Measurements from ENCODE around the gene TRAPPC11. TPM values are rescaled to one million over a fixed set of nuclear protein-coding genes. Genes with fewer than 3 reads are reported as not detected.

TRAPPC11 gene
- total RNA-seq, 1 experiment from 2014 or later, result 15.6 TPM

DNA sequence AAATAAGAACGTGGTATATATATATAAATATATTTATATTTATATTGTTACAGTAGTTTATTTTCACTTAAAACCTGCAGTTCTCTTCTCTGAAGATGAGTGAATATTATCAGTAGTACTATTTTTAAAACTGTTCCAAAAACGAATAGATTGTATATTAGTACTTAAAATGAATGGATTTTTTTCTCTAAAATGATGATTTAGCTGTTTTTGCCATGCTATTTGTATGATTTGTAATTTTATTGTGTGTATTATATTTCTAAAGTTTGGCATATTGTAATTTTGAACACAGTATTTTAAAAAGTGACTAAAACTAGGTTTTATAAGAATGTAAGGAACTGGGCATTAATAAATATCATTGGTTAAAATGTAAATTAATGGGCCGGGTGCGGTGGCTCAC is 22.0 kb downstream of the TRAPPC11 start (continued):
- TF ChIP-seq, protein P1, sequence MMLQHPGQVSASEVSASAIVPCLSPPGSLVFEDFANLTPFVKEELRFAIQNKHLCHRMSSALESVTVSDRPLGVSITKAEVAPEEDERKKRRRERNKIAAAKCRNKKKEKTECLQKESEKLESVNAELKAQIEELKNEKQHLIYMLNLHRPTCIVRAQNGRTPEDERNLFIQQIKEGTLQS (IDR thresholded peaks at IDR 0.05), result no peak

DNA sequence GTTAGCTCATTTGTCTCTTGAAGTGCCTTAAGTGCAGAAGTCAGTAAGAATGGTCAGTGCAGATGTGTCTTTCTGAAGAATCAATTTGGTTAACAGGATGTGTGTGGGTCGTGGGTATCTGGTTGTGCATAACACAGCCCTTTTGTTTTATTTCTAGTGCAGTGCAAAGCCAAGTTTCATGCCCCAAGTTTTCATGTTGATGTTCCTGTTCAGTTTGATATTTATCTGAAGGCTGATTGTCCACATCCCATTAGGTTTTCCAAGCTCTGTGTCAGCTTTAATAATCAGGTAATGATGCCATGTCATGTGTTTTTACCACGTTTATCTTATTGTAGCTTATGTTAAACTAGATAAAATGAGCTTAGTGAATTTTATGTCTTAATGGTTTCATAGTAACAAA is 27.4 kb downstream of the TRAPPC11 start:
- ChIA-PET CTCF (no interaction called here), POLR2A (no interaction called here), RAD21 (ENCODE audit: low non-redundant PET in 1 of 2, low total read pairs in 2 of 2, uncharacterized antibody in 2 of 2, unreplicated experiment in 2 of 2) (no interaction called here)
- no peaks in the 10 kb centered on the region for H3K27me3 ChIP-seq (ENCODE audit: insufficient read depth, low read length)
- H2AFZ ChIP-seq (ENCODE audit: low read depth, low read length, poor library complexity, severe bottlenecking), result no peak overlapping the region
- no TSS peak for BruUV-seq (replicated peaks)
- no peaks in the 10 kb centered on the region for H3K4me1 ChIP-seq (ENCODE audit: control insufficient read depth in 1 of 2, insufficient read depth in 2 of 2, low read length in 2 of 2)
- no peaks in the 10 kb centered on the region for H4K20me1 ChIP-seq (ENCODE audit: insufficient read depth)
- H3K4me3 ChIP-seq (replicated peaks in 1 of 2; ENCODE audit: low read depth in 1 of 2, low read length in 2 of 2), result no peak overlapping the region
- H3K79me2 ChIP-seq (ENCODE audit: insufficient read depth, low read length), result no peaks in the 10 kb centered on the region
- intact Hi-C loops (cut with micrococcal nuclease), result no loop called here
- no peaks in the 10 kb centered on the region for H3K9me3 ChIP-seq (ENCODE audit: control insufficient read depth in 1 of 2, insufficient read depth in 1 of 2, low read depth in 1 of 2, low read length in 2 of 2)
- no peaks in the 10 kb centered on the region for H3K9me2 ChIP-seq (ENCODE audit: insufficient read depth)
- DNase-seq (ENCODE audit: low read depth, low spot score) (no peak), ATAC-seq (no peak)
- no peak overlapping the region for H3K4me2 ChIP-seq (ENCODE audit: low read length)
- no peak overlapping the region for H3K9ac ChIP-seq (ENCODE audit: low read length)
- H3K36me3 ChIP-seq (ENCODE audit: control insufficient read depth in 1 of 2, insufficient read depth in 2 of 2, low read length in 2 of 2), result peaks cover 0 to 3% of the 10 kb centered on the region in 2 experiments; a peak in 1 of 4 replicates
- no peak overlapping the region for H3K27ac ChIP-seq (ENCODE audit: low read depth, low read length)
- TF ChIP-seq ELF1 (IDR thresholded peaks at IDR 0.05; ENCODE audit: borderline replicate concordance, low read depth) (no peak), RAD21 (IDR thresholded peaks at IDR 0.05; ENCODE audit: low read depth) (no peak), CEBPB (IDR thresholded peaks at IDR 0.05; ENCODE audit: low read depth) (no peak), SP1 (IDR thresholded peaks at IDR 0.05; ENCODE audit: low read depth) (no peak), POLR2AphosphoS5 (IDR thresholded peaks at IDR 0.05; ENCODE audit: low read depth, low read length) (no peak), EZH2phosphoT487 (IDR thresholded peaks at IDR 0.05; ENCODE audit: borderline replicate concordance) (no peak), EZH2 (IDR thresholded peaks at IDR 0.05) (no peak), SIN3A (IDR thresholded peaks at IDR 0.05; ENCODE audit: low read depth) (no peak), SRF (IDR thresholded peaks at IDR 0.05; ENCODE audit: low read depth) (no peak), POLR2A (IDR thresholded peaks at IDR 0.05; ENCODE audit: borderline replicate concordance, extremely low read depth, insufficient read depth, insufficient read length) (no peak), EGR1 (IDR thresholded peaks at IDR 0.05; ENCODE audit: low read depth) (no peak), ZFX (IDR thresholded peaks at IDR 0.05) (no peak), JUND (IDR thresholded peaks at IDR 0.05) (no peak)
- TF ChIP-seq, protein P2, sequence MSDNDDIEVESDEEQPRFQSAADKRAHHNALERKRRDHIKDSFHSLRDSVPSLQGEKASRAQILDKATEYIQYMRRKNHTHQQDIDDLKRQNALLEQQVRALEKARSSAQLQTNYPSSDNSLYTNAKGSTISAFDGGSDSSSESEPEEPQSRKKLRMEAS (IDR thresholded peaks at IDR 0.05), result no peak
- TF ChIP-seq, protein P3, sequence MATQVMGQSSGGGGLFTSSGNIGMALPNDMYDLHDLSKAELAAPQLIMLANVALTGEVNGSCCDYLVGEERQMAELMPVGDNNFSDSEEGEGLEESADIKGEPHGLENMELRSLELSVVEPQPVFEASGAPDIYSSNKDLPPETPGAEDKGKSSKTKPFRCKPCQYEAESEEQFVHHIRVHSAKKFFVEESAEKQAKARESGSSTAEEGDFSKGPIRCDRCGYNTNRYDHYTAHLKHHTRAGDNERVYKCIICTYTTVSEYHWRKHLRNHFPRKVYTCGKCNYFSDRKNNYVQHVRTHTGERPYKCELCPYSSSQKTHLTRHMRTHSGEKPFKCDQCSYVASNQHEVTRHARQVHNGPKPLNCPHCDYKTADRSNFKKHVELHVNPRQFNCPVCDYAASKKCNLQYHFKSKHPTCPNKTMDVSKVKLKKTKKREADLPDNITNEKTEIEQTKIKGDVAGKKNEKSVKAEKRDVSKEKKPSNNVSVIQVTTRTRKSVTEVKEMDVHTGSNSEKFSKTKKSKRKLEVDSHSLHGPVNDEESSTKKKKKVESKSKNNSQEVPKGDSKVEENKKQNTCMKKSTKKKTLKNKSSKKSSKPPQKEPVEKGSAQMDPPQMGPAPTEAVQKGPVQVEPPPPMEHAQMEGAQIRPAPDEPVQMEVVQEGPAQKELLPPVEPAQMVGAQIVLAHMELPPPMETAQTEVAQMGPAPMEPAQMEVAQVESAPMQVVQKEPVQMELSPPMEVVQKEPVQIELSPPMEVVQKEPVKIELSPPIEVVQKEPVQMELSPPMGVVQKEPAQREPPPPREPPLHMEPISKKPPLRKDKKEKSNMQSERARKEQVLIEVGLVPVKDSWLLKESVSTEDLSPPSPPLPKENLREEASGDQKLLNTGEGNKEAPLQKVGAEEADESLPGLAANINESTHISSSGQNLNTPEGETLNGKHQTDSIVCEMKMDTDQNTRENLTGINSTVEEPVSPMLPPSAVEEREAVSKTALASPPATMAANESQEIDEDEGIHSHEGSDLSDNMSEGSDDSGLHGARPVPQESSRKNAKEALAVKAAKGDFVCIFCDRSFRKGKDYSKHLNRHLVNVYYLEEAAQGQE (IDR thresholded peaks at IDR 0.05; ENCODE audit: low read depth), result no peak
- TF ChIP-seq, protein P4, sequence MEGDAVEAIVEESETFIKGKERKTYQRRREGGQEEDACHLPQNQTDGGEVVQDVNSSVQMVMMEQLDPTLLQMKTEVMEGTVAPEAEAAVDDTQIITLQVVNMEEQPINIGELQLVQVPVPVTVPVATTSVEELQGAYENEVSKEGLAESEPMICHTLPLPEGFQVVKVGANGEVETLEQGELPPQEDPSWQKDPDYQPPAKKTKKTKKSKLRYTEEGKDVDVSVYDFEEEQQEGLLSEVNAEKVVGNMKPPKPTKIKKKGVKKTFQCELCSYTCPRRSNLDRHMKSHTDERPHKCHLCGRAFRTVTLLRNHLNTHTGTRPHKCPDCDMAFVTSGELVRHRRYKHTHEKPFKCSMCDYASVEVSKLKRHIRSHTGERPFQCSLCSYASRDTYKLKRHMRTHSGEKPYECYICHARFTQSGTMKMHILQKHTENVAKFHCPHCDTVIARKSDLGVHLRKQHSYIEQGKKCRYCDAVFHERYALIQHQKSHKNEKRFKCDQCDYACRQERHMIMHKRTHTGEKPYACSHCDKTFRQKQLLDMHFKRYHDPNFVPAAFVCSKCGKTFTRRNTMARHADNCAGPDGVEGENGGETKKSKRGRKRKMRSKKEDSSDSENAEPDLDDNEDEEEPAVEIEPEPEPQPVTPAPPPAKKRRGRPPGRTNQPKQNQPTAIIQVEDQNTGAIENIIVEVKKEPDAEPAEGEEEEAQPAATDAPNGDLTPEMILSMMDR (IDR thresholded peaks at IDR 0.05 in 2 of 3, conservative IDR thresholded peaks at IDR 0.05 in 1 of 3; ENCODE audit: borderline replicate concordance in 1 of 3, insufficient read depth in 1 of 3, low read depth in 2 of 3, low read length in 2 of 3), result no peak
- TF ChIP-seq, protein P1 (IDR thresholded peaks at IDR 0.05), result no peak
